ENCODE results near the gene ZBTB43.
A peak's percentile ranks its signal among the peaks of the same experiment; 100 is the strongest.
"Not testable (repeated sequence)": the region's sequence is repeated elsewhere in the genome, so short reads cannot be mapped to it uniquely, and the experiment has no call there.

ZBTB43 gene

DNA sequence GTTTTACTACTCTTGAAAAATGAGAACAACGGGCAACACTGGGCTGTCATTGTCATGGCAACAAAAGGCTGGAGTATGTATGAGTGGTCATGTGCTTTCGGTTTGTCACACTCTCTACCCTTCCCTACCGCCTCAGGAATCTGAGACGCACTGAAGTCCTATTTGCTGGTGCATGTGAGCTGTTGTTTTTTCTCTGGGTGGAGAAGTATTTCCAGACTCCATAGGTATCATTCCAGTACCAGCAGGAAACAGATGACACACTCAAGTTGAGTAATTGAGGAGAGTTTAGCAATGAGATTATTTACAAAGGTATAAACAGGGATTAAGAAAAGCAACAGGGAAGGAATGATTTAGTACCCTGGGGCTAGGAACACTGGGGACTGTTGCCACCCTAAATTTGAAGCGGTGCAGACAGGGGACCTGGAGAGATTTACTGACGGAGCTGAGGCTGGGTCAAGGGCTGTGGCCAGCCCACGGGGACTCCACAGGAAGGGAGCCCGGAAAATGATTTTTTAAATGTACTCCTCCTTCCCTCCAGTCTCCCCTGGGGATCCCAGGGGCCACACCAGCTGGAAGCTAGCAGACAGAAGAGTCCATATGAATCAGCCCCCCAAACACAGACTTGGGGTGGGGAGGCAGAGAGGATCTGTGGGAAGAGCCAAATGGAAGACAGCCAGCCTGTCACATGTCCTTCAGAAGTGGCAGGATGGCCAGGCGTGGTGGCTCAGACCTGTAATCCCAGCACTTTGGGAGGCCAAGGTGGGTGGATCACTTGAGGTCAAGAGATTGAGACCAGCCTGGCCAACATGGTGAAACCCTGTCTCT, 13.2 kb upstream of the ZBTB43 start:
- peak; percentile 49 to 69 (median 54) for DNase-seq

GRCh38 chr9:126793686-126794417, 11.0 kb upstream of the ZBTB43 start:
- peak in 1 of 3 donors; percentile 8 for DNase-seq

DNA sequence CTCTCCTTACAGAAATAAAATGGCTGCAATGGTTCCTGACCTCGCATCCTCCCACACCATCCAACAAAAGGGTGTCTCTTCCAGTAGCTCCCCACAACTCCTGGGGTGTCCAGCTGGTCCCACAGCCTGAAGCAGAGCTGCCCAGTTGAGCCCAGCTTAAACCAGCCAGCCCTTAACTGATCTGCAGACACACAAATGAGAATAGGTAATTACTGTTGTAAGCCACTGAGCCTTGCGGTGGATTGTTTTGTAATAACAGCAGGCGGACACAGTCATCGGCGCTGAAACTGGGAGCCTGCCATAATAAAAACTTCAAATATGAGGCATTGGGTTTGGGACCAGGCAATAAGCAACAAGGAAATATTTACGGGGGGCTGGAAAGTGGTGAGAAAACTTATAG, 10.4 kb upstream of the ZBTB43 start:
- no peak for DNase-seq

GRCh38 chr9:126796758-126797157, 8.1 kb upstream of the ZBTB43 start:
- DNase-seq: no peak

GRCh38 chr9:126797903-126798302, 6.9 kb upstream of the ZBTB43 start:
- no peak for DNase-seq

- DNase-seq: no peak
These were observed 5.8 kb upstream of the ZBTB43 start for GRCh38 chr9:126799034-126799433.

- DNase-seq: no peak
These were observed 2.4 kb upstream of the ZBTB43 start for GRCh38 chr9:126802318-126803059.

- DNase-seq: no peak
These were observed 593 bp upstream of the ZBTB43 start for GRCh38 chr9:126804198-126804695.

DNA sequence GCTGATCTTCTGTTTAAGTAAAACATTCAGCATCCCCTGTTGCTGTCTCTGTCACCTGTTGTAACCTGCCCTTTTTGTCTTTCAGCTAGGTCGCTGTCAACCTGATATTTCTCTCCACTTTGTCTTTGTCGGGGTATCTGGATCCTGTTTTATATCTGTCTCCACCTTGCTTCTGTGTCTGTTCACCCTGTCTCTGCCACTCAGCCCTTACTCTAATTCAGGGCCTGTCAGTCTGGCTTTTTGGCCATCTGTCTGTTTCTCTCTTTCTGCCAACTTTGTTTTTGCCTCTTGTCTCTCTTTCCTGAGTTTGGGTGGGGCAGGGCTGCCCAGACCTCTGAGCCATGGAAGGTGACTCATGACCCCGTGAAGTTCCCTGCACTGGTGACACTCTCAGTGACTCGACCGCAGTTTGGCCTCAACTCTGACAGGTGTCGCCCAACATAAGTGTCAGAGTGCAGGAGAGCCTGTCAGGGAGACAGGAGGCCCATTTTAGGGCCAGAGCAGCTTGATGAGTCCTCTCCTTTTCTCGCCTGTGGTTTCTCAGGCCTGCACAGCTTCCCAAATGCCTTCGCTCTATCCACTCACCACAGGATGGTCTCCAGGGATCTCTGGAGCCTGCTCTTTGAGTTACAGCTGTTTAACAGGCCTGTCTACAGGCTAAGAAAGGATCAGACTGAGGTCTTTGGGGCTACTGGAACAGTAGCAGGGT, 868 bp downstream of the ZBTB43 start:
- peak; percentile 94 to 96 (median 96) for DNase-seq

DNA sequence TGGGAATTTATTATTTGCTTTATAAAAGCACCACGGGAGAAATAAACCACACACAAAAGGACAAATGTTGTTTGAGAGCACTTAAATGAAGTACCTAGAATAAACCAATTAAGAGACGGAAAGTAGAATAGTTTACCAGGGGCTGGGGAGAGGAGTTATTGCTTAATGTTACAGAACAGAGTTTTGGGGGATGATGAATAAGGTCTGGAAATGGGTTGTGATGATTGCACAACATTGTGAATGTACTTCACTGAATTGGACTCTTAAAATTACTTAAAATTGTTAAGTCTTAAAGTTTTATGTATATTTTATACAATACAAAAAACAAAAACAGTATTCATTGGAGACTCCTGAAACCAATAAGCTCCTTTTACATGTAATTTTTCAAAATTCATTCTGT, 1.5 kb downstream of the ZBTB43 start:
- DNase-seq: peak; percentile 24 to 64 (median 54)

DNA sequence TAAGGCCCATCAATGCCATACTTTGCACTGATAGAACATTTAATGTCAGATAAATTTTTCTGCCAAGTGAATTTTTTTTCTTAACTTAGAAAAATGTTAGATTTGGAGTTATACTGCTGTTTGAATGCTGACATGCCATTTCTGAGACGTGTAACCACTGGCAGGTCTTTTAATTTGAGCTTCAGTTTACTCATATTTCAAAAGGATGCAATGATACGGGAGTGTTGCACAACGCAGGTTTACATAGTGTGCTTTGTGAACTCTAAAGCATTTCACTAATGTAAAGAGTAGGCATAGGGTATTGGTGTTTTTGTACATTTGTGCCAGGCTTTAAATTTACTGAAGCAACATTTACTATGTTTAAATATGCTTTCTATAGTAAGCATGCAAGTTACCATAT, 4.2 kb downstream of the ZBTB43 start:
- peak in 1 of 3 donors; percentile 32 for DNase-seq

GRCh38 chr9:126810221-126810620, 5.4 kb downstream of the ZBTB43 start:
- DNase-seq: not testable (repeated sequence)

GRCh38 chr9:126813072-126813471, 8.2 kb downstream of the ZBTB43 start:
- DNase-seq: no peak

- DNase-seq: no peak
These were observed 9.3 kb downstream of the ZBTB43 start for GRCh38 chr9:126814091-126814490.

- not testable (repeated sequence) for DNase-seq
These were observed 12.8 kb downstream of the ZBTB43 start for GRCh38 chr9:126817615-126818014.

- DNase-seq: no peak
These were observed 13.6 kb downstream of the ZBTB43 start for GRCh38 chr9:126818482-126818881.

DNA sequence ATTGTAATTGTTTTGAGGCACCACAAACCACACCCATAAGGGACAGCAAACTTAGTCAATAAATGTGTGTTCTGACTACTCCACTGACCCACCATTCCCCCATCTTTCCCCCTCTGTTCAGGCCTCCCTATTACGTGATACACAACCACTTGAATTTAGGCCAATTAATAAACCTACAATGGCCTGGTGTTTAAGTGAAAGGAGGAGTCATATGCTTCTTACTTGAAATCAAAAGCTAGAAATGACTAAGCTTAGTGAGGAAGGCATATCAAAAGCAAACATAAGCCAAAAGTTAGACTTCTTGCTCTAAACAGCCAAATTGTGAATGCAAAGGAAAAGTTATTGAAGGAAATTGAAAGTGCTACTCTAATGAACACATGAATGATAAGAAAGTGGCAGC, 14.6 kb downstream of the ZBTB43 start:
- DNase-seq: no peak

GRCh38 chr9:126822278-126822677, 17.4 kb downstream of the ZBTB43 start:
- DNase-seq: no peak

GRCh38 chr9:126822873-126823272, 18.0 kb downstream of the ZBTB43 start:
- DNase-seq: no peak

GRCh38 chr9:126824052-126824451, 19.2 kb downstream of the ZBTB43 start:
- DNase-seq: not testable (repeated sequence)

GRCh38 chr9:126827227-126827626, 22.4 kb downstream of the ZBTB43 start:
- DNase-seq: no peak

- no peak for DNase-seq
These were observed 24.2 kb downstream of the ZBTB43 start for GRCh38 chr9:126829035-126829434.

- DNase-seq: no peak
These were observed 26.0 kb downstream of the ZBTB43 start for GRCh38 chr9:126830827-126831226.

Measured in suppressor macrophage treated with lipopolysaccharide for 1 hour (primary cell).